ENCODE results near the gene CACNA1B.
"Not testable (repeated sequence)": the region's sequence is repeated elsewhere in the genome, so short reads cannot be mapped to it uniquely, and the experiment has no call there.

Gene CACNA1B

DNA sequence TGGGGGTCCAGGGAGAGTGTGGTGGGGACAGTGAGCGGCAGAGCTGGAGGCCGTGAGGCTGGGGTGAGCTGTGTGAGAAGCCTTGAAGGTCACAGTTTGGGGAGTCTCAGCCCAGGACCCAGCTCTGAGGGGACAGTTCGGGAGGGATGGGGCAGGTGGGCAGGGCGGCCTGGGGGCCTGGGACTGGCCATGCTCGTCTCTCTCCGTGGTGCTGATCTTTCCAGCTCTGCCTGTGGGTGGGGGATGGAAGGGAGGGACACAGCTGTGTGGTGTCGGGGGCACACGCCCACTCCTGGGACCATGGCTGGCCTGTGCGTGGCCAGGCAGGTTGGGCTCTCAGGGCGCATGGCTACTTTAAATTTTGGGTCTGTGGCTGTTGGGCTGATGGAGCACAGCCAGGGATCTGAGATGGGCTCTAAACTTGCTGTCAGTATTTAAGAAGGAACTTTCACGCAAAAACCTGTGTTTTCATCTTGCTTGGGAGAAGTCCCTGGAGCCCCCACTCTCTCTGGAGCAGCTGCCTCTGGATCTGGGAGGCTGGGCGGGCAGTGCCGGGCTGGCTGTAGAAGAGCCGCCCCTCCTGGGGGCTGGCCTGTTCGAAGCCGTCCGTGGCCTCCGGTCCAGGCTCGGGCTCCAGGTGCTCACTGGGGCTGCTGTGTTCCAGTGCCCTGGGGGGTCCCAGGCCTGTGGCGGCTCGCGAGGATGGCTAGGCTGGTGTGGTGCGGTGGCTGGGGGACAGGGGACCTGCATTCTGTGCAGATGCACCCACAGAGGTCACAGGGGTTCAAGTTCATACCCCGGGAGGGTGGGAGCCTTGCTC is 13.4 kb downstream of the CACNA1B start:
- not testable (repeated sequence) for DNase-seq

DNA sequence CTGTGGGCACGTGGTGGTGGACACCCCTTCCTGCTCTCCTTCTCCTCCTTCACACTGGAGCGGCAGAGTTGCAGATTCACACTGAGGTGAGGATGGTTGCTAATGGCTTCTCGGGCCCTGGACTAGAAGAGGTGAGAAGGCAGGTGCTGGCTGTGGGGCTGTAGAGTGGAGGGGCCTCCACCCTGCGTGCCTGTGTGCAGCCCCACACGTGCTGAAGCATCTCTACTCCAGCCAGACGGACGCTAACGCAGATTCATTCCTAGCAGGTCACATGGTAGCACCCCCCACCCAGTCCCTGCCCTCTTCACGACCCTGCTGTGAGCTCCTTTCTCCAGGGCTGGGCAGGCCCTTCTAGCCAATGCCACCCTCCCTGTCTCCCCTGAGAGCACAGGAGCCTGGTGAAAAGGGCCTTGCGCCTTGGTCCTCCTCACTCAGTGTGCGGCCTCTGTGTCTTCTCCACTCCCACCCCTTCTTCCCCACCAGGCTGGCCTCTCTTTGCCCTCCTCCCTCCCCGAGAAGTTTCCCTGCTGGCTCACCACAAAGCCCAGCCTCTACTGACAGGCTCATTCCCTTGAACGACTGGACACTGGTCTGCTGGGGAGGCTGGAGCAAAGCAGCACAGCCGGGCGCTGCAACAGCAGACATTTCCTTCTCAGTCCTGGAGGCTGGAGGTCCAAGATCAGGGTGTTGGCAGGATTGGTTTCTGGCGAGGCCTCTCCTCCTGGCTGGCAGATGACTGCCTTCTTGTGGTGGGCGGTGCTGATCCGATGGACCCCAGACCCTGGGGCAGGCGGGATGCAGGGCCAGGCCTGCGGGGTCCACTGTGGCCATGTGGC is 14.2 kb downstream of the CACNA1B start:
- DNase-seq, result no peak

DNA sequence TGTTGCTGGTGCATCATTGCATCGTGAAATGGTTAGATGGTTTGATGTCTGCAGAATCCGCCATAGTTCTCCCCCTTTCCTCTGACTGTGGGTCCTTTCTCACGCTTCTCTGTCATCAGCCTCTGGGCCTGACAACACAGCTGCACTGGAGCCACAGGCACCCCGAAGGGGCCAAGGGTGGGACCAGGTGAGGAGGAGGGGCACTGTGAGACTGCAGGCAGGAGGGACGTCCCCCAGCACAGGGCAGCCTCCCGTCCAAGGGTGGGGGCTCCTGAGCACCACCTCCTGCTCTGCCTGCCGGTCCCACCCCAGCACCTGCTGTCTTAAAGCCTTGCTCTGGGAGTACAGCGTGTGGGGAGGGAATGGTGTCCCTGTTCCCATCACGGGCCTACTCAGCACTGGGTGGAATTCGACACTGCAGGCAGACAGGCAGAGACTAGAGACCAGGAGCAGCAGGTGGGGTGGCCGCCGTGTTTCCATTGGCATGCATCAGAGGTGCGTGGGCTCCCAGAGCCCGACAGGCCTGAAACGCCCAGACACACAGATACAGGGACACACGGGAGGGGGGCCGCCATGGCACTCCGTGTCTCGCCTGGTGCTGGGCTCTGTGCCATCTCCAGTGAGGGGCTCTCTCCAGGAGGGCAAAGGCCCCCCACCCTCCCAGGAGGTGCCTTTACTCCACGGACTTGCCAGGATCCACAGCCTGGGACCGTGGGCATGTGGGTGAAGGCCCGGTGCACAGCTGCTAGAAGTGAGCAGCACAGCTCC is 15.0 kb downstream of the CACNA1B start:
- no peak for DNase-seq

DNA sequence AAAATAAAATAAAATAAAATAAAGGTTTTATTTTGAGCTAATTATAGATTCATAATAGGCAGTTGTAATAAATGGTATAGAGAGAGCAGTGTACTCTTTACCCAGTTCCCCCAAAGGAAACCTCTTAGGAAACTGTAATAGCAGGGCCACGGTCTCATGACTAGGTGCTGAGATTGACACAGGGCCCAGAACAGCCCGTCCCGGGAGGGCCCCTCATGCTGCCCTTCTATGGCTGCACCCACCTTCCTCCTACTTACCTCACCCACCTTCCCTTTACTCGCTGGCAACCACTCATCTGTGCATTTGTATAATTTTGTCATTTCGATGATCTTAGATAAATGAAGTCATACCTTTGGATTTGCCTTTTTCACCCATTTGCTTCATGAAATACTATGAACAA is 16.1 kb downstream of the CACNA1B start:
- no peak for DNase-seq

DNA sequence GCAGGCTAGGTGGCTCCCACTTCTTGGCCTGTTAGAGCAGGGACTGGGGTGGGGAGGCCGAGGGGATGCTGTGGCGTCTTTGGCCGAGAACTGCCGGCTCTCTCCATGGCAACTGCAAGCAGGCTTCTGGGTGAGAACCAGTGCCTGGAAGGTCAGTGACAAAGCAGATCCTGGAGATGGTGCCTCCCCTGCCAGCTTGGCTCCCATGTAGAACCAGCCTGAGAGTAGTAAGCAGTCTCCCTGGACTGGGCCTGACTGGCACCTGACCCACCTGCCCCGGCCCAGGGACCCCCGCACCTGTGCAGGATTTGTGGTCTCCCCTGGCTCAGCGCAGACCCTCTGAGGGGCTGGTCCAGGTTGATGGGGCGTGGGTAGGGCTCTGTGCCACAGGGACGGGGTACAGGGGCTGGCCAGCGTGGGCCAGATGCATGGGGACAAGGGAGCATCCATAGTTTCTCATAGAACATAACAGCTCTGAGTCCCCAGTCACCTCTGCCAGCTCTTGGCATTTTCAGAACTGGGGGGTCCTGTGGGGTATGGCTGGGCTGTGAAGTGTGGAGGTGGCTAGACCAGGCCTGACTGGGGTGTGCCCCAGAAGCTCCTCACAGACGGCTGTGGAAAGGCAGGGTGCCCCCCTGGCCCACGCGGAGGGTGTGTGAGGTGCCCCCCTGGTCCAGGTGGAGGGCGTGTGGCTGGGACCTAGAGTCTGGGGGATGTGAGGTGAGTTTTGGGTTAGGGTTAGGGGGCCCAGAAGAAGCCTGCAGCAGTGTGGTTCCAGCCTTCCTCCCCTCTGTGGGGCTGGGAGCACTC is 22.2 kb downstream of the CACNA1B start:
- no peak for DNase-seq

DNA sequence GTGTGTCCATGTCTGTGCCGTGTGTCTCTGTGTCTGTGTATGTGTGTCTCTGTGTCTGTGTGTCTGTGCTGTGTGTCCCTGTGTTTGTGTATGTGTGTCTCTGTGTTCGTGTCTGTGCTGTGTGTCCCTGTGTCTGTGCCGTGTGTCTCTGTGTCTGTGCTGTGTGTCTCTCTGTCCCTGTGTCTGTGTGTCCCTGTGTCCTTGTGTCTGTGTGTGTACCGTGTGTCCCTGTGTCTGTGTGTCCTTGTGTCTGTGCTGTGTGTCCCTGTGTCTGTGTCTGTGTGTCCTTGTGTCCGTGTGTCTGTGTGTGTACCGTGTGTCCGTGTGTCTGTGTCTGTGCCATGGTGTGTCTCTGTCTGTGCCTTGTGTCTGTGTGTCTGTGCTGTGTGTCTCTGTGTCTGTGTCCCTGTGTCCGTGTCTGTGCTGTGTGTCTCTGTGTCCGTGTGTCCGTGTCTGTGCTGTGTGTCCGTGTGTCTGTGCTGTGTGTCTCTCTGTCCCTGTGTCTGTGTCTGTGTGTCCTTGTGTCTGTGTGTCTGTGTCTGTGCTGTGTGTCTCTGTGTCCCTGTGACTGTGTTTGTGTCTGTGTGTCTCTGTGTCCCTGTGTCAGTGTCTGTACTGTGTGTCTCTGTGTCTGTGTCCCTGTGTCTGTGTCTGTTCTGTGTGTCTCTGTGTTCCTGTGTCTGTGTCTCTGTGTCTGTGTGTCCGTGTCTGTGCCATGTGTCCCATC is 23.2 kb downstream of the CACNA1B start:
- no peak for DNase-seq

DNA sequence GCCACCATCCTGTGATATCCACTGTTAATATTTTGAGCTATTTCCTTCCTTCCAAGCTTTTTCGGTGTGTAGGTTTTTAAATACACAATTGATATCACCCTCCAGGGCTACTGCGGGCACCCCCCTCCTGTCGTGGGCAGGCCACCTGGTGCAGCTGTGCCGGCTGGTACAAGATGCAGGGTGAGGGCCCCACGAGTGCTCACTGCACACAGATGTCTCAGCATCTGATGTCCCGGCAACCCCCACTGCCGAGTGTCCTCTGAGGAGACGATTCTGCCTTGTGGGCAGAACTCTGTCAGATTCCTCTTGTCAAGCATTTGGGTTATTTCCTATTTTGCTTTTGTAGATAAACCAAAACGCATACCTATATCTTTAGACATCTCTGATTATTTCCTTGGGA is 25.1 kb downstream of the CACNA1B start:
- no peak for DNase-seq

DNA sequence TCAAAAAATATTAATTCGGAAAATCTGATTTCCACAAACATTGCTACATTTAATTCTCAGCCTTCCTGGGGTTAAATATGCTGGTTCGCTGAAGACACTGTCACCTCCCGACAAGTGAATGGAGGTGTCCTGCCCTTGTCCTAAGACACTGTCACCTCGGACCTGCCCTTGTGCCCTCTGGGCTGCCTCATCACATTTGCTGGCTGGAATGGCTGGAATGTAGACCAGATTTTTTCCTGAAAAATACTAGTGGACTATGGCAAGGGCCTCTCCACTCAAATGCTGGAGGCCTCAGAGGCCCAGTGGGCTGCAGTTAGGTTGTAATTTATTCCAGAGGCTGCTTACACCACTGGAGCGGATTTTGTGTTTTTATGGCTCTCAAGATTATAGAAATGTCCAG is 28.2 kb downstream of the CACNA1B start:
- DNase-seq, result no peak

DNA sequence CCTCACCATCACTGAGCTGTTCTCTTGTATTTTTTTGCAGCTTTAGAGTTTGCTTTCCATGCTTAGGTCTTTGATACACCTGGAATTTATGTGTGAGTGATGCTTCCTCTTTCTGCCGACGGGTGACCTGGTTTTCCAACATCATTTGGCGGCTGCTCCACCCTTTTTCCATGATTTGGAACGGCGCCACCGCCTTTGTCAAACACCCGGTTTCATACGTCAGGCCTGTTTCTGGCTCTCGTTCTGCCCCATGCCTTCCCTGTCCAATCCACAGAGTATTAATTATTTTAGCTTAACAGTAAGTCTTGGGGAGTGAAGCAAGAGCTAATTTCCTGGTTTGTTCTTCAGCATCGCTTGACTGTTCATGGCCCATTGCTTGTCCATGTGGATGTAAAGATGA is 30.2 kb downstream of the CACNA1B start:
- DNase-seq, result no peak

DNA sequence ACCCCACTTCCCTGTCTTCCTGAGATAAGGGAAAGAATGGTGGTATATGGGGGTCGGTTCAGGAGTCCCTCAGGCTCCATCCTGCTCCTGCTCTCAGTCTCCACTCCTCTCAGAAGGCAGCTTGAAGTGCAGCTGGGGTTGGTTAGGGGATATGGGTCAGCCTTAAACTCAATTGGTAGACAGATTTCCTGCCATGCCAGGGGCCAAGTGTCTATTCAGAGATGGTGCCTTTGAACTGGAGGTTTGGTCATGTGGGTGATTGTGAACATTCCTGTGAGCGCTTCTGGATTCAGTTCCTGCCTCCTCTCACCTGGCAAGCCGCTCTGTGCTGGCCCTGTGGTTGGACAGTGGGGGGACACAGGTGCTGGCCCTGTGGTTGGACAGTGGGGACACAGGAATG is 35.1 kb downstream of the CACNA1B start:
- DNase-seq, result no peak

DNA sequence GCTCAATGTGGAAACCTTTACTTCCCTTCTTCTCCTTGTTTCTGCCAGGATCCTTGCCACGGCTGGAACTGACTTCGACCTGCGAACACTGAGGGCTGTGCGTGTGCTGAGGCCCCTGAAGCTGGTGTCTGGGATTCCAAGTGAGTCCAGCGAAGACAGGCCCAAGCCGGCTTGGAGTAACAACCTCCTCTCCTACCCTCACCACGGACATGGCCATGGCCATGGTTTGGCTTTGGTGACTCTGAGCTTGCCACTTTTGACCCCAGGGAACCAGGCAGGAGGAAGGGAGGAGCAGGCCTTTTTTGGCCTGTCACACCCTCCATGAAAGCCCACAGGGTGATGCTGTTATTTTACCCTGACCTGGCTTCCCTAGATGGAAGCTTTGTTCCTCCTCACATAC is 35.5 kb downstream of the CACNA1B start:
- DNase-seq, result no peak

DNA sequence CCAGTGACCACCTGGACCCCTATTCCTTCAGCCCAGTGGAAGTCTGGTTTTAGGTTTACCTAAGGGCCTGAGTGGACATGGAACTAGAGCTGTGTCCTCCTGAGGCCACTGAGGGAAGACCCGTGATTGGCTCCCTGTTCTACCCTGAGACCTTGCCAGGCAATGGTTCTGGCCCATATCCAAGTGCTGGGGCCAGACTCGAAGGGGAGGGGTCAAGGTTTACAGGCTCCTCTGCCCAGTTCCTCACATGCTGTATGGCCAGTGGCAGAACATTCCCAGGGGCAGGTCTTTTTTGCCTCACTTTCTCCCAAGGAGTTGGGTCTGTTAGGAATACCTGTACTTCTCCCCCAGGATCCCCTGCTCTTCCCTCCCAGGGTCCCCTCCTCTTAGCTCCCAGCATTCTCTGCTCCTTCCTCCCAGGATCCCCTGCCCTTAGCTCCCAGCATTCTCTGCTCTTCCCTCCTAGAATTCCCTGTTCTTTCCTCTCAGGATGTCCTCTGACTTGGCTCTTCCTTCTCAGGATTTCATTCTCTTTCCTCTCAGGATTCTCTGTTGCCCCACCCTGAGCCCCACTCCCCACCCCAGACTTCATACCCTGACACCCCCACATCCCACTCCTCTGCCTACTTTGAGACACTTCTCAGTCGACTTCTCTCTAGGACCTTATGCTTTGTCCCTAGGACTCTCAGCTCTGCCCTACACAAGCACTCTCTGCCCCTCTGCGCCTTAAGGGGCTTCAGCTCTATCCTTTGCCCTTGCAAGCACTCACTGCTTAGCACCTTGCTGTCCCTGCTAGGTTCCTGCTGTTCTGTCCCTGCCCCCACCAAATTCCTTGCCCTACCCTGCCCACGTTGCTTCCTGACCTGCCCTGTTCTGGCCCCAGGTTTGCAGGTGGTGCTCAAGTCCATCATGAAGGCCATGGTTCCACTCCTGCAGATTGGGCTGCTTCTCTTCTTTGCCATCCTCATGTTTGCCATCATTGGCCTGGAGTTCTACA is 36.5 kb downstream of the CACNA1B start:
- no peak for DNase-seq

DNA sequence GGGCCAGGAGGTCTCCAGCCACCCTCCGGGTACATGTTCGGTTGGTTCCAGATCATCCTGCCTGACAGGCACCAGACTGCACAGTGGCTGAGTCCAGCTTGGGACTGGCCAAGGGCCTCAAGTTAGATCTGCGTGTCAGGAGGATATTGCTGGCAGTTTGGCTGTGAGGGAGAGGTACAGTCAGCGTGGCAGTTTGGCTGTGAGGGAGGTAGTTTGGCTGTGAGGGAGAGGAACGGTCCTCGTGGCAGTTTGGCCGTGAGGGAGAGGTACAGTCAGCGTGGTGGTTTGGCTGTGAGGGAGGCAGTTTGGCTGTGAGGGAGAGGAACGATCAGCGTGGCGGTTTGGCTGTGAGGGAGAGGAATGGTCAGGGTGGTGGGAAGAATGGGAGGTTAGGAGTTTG is 39.0 kb downstream of the CACNA1B start:
- DNase-seq, result no peak

DNA sequence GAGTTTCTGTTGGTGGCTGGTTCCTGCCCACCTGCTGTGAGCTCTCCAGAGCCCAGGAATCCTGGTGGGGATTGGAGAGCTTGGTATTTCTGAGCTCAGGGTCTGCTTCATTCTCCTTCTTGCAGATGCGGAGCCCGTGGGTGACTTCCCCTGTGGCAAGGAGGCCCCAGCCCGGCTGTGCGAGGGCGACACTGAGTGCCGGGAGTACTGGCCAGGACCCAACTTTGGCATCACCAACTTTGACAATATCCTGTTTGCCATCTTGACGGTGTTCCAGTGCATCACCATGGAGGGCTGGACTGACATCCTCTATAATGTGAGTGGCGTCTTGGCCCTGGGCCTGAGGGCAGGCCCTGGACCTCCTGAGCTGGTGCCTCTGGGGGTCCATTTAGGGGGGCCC is 39.5 kb downstream of the CACNA1B start:
- no peak for DNase-seq

DNA sequence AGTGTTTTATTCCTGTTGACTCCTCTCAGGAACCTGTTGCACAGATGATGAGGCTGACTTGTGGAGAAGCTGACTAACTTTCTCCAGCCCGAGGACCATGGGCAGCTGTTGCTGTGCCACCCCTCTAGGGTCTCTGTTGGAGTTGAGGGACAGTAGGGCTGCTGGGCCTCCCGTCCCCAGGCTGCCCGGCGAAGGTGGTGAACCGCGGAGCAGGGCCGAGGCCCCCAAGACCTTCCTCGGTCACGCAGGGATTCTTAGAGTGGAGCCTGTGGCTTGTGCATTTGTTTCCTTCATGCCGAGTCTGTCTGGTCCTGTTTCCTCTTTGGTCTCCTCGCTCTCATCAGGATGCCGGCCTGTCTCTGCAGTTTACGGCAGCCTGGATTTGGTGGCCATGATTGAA is 40.2 kb downstream of the CACNA1B start:
- DNase-seq, result no peak

DNA sequence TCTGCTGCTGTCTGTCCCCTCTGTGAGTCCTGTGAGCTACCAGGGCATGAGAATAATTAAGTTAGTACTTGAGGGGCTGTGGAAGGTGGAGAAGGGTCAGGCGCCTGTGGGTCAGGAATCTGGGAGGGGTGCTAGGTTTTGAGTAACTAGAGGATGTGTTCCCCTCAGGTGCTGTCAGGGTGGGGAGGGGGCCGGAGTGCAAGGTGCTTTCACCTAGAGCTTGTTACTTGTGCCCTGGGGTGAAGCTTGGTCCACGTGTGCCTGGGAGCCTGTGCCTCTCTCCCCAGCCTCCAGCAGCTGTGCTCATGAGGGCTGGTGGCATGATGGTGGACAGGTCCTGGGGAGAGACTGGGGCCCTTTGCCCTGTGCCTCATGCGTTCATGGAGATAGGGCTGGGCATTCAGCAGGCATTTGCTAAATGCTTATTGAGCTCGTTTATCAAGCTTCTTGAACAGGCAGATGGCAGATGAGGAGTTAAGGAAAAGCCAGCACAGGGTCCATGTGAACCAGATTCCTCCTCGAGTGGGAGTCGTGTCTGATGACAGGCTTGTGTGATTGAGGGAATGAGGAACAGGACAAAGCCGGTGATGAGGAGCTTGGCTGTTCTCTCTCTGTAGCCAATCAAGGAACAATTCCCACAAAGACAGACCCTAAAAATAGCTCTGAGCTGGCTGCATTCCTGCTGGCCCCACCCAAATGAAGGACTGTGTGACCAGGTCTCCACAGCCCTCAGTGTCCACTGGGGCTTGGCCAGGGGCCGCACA is 40.9 kb downstream of the CACNA1B start:
- DNase-seq, result no peak

DNA sequence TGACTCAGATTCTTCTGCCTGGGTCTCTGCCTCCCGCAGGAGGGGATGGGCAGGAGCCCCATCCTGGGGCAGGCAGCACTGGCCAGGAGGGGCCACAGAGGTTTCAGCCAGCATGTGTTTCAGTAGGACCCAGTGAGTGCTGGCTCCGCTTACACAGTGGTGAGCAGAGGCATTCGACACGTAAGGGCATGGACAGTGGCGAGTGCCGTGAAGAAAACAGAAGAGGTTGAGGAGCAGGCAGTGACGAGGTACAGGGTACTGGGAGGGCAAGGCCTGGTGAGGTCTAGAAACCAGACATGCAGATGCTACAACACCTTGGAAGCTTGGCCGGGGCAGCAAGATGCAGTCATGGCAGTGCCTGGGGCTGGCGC is 41.5 kb downstream of the CACNA1B start:
- no peak for DNase-seq

DNA sequence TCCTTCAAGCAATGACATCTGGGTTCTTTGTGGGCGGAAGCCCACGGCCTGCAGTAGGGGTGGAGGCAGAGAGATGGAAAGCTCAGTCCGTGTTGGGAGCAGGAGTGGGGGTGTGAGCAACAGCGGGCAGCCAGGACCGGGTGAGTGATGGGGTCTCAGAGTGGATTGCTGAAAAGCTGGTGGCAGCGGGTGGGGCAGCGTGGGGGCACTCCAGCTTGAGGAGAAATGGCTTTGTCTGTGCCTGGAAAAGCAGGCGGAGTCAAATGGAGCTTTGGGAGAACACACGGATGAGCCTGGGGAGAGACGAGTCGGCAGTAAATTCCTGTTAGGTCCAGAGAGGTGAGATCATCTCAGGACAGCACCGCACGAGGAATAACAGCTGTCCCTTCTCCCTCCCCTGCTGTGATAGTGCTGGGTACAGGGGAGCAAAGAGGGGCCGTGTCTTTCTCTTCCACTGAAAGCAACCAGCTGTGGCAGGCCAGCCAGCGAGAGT is 42.1 kb downstream of the CACNA1B start:
- DNase-seq, result no peak

DNA sequence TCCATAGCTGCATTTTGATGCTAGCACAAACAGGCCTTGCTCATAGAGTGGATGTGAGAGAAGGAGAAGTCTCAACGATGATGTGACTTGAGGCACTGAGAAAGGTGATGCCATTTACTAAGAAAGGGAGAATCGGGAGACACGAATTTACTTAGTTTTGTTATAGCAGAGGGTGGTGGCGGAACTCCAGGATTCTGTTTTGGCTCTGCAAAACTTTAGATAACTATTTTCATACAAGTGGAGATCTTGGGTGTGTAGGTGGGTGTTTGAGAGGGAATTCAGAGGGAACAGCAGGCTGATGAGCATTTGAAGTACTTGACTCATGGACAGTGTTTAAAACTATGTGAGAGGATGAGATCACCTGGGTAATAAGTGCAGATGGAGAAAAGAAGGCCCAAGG is 43.2 kb downstream of the CACNA1B start:
- no peak for DNase-seq

DNA sequence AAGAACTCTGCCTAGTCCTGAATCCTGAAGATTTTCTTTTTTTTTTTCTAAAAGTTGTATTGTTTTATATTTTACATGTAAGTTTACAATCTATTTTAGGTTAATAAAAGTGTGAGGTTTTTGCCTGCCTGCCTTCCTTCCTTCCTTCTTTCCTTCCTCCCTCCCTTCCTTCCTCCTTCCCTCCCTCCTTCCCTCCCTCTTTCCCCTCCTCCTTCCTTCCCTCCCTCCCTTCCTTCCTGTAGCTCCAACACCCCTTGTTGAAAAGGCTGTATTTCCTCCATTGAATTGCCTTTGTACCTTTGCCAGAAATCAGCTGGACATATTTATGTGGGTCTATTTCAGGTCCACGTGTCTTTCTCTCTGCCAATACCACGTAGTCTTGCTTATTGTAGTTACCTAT is 46.6 kb downstream of the CACNA1B start:
- no peak for DNase-seq
